Activated naive CD4-positive, alpha-beta T cell (primary cell): Measurements from ENCODE around the gene ENTPD7.
"Not testable (repeated sequence)": the region's sequence is repeated elsewhere in the genome, so short reads cannot be mapped to it uniquely, and the experiment has no call there.

Experiments used
- DNase-seq, 4 experiments: peaks; one replicate each; lab custom pipeline; 2025; lab: John Stamatoyannopoulos, UW

ENTPD7 gene

DNA sequence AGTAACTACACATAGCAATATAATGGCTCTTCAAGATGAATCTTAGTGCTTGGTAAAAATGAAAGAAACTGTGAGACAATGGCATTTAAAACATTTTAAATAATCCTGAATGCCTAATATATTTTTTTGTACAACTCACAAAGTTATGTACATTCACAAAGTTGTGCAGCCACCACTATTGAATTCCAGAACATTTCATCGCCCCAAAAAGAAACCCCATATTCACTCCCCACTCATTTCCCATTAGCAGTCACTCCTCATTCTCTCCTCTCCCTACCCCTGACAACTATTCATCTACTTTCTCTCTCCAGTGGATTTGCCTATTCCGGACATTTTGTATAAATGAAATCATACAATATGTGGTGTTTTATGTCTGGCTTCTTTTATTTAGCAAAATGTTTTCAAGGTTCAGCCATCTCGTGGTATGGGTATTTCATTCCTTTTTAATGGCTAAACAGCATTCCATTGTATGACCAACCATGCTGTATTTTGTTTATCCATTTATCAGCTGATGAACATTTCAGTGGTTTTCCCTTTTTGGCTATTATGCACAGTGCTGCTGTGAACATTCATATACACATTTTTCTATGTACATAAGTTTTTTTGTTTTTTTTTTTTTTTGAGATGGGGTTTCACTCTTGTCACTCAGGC is 34.7 kb downstream of the ENTPD7 start:
- no peak for DNase-seq

DNA sequence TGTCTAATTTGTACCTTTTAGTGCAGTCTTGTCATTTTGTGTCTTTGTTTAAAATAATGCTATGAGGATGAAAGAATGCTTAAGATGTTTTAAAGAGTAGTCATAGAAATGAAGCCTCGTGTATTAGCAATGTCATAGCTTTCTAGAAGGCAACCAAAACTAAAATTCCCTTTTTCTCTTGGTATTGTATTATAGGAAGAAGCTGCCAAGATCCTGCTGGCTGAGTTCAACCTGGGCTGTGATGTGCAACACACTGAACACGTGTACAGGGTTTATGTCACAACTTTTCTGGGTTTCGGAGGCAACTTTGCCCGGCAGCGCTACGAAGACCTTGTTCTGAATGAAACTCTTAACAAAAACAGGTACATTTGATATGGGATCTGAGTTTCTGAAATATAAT is 36.5 kb downstream of the ENTPD7 start:
- DNase-seq, result no peak

DNA sequence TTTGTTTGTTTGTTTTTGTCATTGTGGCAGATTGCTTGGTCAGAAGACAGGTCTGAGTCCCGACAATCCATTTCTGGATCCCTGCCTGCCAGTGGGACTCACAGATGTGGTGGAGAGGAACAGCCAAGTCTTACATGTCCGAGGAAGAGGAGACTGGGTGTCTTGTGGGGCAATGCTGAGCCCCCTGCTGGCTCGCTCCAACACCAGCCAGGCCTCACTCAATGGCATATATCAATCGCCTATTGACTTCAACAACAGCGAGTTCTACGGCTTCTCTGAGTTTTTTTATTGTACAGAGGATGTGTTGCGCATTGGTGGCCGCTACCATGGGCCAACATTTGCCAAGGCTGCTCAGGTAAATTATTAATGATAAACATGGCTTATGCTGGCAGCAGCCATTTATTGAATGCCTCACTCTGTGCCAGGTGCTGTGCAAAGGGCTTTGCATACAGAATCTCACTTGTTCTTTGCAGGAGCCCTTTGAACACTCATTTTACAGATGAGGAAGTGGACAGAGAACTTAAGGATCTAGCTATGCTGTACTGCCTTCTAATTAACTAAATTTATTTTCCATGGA is 39.3 kb downstream of the ENTPD7 start:
- DNase-seq, result no peak

DNA sequence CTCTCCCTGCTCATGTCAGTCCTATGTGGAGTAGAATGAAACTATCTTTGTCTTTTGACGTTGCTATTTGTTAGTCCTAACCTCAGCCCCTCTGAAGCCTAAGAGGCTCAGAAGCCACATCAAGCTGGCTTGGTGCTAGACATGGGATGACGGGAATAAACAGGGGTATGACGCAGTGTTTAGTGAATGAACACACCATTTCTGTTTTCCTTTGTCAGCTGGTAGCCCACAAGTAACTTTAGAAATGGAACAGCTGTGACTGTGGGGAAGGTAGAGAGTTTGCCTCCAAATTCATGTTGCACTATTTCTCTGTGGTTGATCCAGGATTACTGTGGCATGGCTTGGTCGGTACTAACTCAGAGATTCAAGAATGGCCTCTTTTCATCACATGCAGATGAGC is 41.3 kb downstream of the ENTPD7 start:
- no peak for DNase-seq

DNA sequence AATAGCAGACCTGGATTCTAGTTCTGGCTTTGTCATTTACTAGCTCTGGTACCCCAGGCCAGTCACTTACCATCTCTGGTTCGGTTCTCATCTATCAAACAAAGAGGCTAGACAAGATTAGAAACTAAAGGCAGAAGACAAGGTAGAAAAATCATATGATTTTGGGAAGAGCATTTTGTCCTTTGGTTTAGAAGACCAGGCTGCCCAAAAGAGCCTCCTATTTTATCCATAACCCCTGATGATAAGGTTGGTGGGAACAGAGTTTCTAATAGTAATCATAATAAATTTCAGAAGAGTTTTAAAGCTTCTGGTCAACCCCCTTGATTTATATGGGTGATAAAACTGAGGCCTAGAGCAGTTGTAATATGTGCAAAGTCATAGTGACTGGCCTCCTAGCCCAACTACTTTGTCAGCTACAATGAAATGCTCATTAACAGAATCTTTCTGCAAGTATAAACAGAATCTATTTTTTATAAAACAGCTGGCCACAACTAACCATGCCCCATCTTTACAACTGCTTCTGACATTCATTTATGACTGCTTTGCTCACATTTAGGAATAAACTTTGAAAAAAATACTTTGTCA is 49.2 kb downstream of the ENTPD7 start:
- no peak for DNase-seq

DNA sequence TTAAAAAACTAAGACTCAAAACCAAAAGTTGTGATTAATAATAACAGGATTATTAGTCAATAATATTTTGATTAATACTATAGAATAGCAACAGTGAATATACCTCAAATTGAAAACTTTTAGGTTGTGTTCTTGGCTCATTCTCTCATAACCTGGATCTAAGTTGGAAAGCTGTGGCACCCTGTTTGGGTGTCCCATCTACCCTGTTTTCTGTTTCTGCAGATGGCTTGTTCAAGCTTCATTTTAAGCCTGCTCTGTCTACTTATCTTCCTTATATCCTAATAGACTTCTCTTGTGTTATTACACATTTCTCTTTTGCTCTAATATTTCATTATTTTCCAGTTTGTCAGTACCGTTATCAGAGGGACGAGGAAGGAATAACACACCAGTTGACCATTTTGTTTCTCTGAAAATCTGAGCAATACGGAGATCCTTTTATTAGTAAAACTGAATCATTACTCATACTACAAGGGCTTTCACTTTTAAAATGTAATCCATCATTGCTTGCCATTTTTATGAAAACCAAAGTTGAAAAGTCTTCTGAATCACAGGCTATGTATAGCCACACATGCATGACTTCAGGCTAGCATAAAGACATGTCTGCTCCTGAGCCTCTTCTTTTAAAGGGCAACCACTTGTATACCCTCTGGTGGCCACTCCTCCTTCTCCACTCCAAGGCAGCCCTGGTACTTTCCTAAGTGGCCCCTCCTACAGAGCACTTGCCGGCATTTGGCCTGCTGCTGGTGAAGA is 50.3 kb downstream of the ENTPD7 start:
- no peak for DNase-seq

DNA sequence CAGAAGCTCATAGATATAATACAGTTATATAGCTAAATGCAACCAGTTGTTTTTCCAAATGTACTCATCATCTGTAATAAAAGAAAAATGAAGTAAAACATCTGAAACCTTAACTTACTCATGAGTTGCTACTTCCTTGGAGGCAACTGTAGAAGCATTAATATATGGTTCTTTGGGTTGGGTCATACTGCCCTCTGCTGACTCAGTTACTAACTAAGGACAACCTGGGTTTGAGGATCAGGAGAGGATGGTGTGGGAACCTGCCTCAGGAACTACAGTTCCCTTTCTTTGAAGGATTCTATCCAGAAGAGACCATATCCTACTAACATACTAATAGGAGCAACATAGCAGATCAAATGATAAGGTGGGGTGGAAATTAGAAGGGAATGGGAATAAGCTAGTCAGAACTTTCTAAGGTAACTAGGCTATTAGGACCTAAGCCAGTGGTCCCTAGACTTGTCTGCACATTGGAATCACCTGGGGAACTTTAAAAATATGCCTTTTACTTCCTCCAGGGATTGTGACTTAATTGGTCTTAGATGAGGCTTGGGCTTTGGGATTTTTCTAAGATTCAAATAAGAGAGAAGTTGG is 51.9 kb downstream of the ENTPD7 start:
- DNase-seq, result no peak

DNA sequence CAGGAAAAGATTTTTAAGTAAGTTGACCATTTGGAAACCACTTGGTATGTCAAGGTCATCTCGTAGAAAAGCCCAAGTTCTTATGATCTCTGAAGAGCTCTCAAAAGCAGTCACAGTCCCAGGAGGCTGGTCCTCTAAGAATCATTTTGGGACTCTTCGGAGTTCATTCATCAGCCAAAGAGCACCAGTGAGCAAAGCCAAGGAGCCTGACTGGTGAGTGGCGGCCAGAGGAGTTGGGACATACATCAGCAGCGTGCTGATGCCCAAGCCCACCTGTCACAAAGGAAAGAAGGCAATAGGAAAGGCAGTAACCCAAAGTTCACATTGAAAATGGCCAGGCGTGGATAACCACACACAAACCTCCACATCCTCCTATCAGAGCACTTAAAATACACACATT is 55.1 kb downstream of the ENTPD7 start:
- no peak for DNase-seq

DNA sequence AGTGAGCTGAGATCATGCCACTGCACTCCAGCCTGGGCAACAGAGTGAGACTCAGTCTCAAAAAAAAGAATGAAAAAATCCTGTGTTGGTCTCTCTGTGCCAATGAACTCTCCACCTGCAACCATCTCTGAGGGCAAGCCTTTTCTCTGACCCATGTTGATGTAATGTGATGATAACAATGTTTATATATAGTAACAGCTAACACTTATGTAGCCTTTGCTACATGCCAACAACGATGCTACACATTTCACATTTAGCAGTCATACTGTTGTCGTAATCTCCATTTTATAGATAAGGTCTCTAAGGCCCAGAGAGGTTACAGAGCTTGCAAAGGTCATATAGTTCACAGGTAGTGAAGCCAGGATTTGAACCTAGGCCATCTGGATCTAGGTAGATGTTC is 61.1 kb downstream of the ENTPD7 start:
- no peak for DNase-seq

DNA sequence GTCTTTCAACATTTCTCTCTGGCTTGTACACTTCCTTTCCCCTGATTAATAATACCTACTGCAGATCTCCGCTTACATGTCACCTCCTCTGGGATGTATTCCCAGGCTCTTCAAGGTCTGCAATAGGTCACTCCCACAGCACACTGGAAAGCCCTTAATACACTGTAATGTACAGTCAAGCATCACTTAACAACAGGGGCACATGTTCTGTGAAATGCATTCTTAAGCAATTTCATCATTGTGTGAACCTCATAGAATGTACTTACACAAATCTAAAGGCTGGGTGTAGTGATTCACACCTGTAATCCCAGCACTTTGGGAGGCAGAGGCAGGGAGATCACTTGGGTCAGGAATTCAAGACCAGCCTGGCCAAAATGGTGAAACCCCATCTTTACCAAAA is 70.7 kb downstream of the ENTPD7 start:
- no peak for DNase-seq

DNA sequence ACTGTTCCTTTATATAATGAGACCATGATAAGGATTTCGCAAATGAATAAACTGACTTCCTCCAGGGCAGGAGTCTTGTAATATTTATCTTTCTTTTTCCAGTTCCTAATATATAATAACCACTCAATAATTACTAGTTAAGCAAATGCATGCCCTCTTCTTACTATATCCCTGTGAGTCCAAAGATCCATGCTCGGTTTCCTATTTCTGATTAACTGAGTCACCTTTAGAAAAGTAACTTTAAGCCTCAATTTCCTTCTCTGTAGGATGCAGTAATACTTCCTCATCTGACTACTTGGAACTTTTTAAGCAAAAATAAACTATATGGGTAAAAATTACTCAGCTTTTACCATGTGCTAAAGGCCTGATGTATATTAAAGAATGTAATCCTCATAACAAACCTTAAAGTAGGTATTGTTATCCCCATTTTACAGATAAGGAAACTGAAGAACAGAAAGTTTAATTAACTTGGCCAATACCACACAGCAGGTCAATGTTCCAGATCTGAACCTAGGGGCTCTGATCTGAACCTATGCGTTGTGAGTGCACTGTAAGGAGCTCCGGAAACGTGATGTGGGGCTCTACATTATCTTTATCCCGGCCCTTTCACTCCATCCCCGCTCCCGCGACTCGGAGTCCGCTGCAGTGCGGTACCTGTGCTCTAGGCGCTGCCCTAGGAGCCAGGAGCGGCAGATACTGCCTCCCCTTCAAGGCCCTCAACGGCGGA is 72.2 kb downstream of the ENTPD7 start:
- DNase-seq, result no peak

DNA sequence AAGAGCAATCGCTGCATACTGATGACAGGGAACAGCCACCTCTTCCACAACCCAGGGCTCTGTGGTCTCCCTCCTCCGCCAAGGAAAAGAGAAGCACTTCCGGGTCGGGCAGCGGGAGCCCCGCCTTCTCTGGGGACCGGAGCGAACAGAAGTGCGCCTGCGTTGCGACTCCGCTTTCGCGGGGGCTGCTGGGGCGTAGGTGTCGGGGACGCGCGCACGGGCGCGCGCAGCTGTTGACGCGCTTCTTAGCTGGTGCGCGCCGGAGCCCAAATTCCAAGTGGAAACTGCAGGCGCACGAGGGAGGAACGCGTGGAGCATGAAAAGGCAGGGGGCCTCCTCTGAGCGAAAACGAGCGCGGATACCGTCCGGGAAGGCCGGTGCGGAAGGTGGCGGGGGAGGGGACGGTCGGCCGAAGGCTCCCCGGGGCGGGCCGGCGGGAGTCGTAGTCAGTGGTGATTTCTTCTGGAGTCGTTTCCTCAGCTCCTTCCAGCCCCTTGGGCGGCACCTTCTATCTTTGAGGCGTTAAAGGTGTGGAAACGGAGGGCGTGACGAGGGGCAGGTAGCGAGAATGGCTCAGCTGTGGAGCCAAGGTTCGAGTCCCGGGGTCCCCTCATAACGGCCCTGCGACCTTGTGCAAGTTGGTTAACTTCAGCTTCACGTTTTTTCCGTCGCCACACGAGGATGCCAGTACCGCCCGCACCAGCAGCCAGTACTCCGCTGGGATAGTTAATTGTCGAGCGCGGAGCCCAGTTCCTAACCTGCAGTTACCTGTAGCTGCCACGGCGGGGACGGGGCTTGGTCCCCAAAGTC is 72.9 kb downstream of the ENTPD7 start, which contains the start of the genes COX15 and CUTC:
Gene COX15, minus strand, starts transcription at position 95 of the 810 bp plus-strand sequence. Its CDS starts 78 bp downstream, at position 17.
Gene CUTC, plus strand, starts transcription at position 202 of the 810 bp plus-strand sequence. Its CDS starts 115 bp downstream, at position 317.
- DNase-seq, result peak; percentile 80 to 92 (median 88)

DNA sequence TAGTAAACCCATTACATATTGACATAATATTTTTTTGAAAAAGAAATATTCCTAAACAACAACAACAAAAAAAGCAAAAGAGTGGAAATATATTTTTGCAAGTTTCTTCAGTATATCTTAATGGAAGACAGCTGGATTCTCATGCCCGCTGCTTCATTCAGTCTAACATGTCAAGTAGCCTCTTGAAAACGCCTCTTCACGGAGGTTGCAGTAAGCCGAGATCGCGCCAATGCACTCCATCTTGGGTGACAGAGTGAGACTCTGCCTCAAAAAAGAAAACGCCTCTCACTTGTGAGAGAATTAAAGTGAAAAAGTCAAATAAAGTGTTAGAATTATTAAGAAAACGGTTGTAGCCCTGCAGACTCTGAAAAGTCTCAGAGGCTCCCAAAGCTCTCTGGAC is 74.1 kb downstream of the ENTPD7 start:
- DNase-seq, result no peak

DNA sequence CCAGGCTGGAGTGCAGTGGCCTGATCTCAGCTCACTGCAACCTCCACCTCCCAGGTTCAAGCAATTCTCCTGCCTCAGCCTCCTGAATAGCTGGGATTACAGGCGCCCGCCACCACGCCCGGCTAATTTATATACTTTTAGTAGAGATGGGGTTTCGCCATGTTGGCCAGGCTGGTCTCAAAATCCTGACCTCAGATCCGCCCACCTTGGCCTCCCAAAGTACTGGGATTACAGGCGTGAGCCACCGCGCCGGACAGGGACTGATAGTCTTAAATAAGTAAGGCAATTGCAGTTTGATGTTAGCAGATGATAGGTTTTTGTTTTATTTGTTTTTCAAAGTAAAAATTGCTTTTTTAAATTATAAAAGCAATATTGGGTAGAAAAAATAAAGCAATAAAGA is 74.8 kb downstream of the ENTPD7 start:
- DNase-seq, result not testable (repeated sequence)

DNA sequence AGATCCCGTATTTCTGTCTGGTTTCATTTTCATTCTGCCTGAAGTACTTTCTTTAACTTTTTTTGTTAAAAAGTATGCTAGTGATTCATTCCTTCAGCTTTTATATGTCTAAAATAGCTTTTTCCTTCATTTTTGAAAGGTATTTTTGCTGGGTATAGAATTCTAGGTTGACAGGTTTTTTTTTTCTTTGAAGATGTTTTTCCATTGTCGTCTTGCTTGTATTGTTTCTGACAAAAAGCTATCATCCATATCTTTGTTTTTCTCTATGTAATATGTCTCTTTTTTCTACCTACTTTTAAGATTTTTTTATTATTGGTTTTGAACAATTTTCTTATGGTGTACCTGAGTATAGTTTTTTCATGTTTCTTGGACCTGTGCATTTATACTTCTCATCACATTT is 81.0 kb downstream of the ENTPD7 start:
- DNase-seq, result no peak

DNA sequence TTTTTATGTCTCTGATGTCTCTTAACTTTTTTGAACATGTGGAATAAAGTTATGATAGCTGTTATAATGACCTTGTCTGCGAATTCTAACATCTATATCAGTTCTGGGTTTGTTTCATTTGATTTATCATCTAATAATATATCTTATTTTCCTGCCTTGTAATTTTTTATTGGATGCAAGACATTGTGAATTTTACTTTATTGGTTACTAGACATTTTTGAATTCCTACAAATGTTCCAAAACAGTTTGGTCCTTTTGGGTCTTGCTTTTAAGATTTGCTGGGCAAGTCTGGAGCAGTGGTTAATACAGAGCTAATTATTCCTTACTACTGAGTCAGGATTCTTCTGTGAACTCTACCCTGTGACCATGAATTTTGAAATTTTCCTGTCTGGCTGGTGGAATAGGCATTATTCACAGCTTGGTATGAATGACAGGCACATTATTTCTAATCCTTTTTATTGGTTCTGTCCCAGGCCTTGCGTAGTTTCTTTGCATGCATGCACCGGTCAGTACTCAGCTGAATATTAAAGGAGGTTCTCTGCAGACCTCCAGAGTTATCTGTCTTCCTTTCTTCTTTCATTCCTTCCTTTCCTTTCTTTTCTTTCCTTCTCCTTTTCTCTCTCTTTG is 81.7 kb downstream of the ENTPD7 start:
- no peak for DNase-seq

DNA sequence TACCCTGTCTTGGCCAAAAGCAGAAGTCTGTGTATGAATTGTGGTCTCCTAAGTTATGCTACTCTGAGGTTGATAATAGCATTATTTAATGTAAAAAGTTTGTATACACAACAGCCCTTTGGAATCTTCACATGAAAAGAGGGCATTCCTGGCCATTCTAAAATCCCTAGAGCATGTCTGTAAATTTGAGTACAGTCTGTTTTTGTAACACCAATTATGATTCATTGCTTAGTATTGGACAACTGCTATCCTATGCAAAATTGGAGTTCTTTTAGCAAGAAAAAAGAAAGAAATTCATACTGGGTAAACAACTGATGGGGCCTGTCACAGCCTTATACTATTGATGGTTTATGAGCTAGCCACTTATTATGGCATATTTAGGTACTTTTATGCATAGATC is 82.9 kb downstream of the ENTPD7 start:
- DNase-seq, result no peak

DNA sequence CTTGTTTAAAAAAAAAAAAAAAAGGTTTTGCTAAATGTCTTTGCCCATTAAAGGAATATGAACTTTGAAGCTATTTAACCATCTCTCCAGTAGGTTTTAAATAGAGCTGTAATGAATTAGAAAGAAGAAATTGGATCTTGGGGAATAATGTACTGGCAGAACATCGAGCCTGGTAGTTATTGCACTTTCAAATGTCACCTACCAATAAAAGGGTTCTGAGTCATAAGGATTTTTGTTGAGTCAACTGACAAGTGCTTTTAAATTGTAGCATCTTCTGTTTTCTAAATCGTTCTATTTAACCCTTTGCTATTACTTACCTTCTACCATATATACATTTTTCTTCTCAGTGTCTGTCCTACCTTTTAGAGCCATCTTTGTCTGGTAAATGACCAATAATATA is 83.4 kb downstream of the ENTPD7 start:
- DNase-seq, result no peak

DNA sequence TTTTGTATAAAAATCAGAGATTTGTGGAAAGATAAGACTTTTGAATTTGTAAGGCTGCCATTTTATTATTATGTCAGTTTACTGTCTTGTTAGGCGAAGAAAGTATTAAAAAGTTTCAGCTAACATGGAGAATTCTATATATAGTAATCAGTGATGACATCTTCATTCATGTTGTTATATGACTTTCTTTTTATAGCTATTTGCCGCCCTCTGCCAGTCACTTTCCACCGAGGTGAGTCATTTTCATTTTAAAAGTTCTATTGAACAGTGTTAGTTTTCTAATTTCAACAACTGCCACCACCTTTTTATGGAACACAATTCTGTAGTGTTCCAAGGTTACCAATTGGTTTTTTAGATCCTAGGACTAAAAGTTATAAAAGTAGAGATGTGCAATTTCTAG is 84.5 kb downstream of the ENTPD7 start:
- DNase-seq, result no peak

DNA sequence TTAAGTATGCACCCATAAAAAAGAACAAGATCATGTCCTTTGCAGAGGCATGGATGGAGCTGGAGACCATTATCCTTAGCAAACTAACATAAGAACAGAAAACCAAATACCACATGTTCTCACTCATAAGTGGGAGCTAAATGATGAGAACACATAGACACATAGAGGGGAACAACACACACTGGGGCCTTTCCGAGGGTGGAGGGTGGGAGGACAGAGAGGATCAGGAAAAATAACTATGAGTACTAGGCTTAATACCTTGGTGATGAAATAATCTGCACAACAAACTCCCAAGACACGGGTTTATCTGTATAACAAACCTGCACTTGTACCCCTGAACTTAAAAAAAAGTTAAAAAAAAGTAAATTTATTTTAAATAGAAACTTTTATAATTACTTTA is 86.9 kb downstream of the ENTPD7 start:
- DNase-seq, result not testable (repeated sequence)
